ENCODE data around the gene PDZD7.

DNA sequence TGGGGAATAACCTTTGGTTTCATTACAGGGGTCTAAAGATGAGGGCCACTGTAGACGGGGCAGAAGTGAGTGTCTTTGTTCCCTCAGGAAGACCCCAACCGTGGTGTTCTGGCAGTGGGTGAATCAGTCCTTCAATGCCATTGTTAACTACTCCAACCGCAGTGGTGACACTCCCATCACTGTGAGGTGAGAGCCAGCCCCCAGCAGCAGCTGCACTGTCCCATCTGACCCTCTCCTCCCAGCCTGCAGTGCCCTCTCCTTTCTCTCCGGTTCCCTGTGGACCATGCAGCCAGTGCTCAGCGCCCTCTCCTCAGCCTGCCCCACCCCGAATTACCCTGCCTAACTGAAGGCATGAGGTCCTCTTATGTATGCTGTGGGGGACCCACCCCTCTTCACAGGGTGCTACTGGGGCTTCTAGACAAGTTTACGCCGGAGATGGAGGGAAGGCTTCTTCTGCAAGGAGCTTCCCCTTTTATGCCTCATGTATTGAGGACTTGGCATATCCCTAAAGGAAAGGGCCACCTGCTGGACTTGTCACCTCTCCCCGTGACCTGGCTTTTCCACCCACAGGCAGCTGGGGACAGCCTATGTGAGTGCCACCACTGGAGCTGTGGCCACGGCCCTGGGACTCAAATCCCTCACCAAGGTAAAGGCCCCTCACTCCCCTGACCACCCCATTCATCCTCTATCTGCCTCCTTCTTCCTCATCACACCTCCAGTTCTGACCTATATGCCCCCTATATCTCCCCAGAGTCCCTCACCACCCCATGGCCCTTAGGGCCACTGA is 5.2 kb upstream of the PDZD7 start:
- TF ChIP-seq, protein P1, sequence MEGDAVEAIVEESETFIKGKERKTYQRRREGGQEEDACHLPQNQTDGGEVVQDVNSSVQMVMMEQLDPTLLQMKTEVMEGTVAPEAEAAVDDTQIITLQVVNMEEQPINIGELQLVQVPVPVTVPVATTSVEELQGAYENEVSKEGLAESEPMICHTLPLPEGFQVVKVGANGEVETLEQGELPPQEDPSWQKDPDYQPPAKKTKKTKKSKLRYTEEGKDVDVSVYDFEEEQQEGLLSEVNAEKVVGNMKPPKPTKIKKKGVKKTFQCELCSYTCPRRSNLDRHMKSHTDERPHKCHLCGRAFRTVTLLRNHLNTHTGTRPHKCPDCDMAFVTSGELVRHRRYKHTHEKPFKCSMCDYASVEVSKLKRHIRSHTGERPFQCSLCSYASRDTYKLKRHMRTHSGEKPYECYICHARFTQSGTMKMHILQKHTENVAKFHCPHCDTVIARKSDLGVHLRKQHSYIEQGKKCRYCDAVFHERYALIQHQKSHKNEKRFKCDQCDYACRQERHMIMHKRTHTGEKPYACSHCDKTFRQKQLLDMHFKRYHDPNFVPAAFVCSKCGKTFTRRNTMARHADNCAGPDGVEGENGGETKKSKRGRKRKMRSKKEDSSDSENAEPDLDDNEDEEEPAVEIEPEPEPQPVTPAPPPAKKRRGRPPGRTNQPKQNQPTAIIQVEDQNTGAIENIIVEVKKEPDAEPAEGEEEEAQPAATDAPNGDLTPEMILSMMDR (IDR thresholded peaks at IDR 0.05 in 2 of 3, conservative IDR thresholded peaks at IDR 0.05 in 1 of 3; ENCODE audit: borderline replicate concordance in 1 of 3, insufficient read depth in 1 of 3, low read depth in 2 of 3, low read length in 2 of 3) = no peak
- no peak for TF ChIP-seq POLR2A (IDR thresholded peaks at IDR 0.05; ENCODE audit: borderline replicate concordance, extremely low read depth, insufficient read depth, insufficient read length)
